CD4-positive, alpha-beta memory T cell (primary cell): Measurements from ENCODE around the gene MUSTN1. TPM values are rescaled to one million over a fixed set of nuclear protein-coding genes. Genes with fewer than 3 reads are reported as not detected.

Experiments used
- CTCF ChIA-PET: fragments of 350-600 bp; sonication (Branson Sonifier 250); formaldehyde crosslinking; loops from one replicate; lab custom pipeline; 2021; ENCODE audit warnings: inconsistent platforms; ENCODE audit not compliant: partially characterized antibody; lab: Charles Lee
- POLR2A ChIA-PET: fragments of 350-600 bp; sonication (Branson Sonifier 250); formaldehyde crosslinking; loops from one replicate; lab custom pipeline; 2021; ENCODE audit not compliant: partially characterized antibody; lab: Charles Lee
- DNase-seq, 5 donors: peaks; one replicate each; pipeline versions ENCODE4 v3.0.0 to v3.0.0-alpha.2; 2020 to 2022; ENCODE audit warnings: mixed read lengths in 1 of 5
- H3K27ac ChIP-seq: one replicate; pipeline ENCODE4 v1.7.0; 2013; ENCODE audit warnings: low read depth, low read length
- H3K27me3 ChIP-seq: 2 replicates; pipeline ENCODE4 v1.7.0; 2013; ENCODE audit warnings: mild to moderate bottlenecking, low read length, moderate library complexity; ENCODE audit not compliant: insufficient read depth
- H3K36me3 ChIP-seq: 2 replicates; pipeline ENCODE4 v1.7.0; 2013; ENCODE audit warnings: mild to moderate bottlenecking, low read length, moderate library complexity; ENCODE audit not compliant: insufficient read depth
- H3K4me1 ChIP-seq: 2 replicates; pipeline ENCODE4 v1.7.0; 2013; ENCODE audit warnings: mild to moderate bottlenecking, low read length, moderate library complexity; ENCODE audit not compliant: insufficient read depth
- H3K4me3 ChIP-seq, 2 donors: one replicate each; pipeline ENCODE4 v1.7.0; 2013; ENCODE audit warnings: low read length in 2 of 2, mild to moderate bottlenecking in 1 of 2
- H3K9me3 ChIP-seq, 2 donors: one replicate each; pipeline ENCODE4 v1.7.0; 2013; ENCODE audit warnings: low read length in 2 of 2, control low read depth in 1 of 2; ENCODE audit not compliant: control insufficient read depth in 1 of 2
- H3K27ac Mint-ChIP-seq, 7 donors: one replicate each; pipeline ENCODE4 v1.8.0; 2020 to 2021; ENCODE audit warnings: mixed read lengths in 7 of 7, mild to moderate bottlenecking in 6 of 7, inconsistent platforms in 3 of 7, moderate library complexity in 3 of 7
- H3K27me3 Mint-ChIP-seq, 2 donors: one replicate each; pipeline ENCODE4 v1.8.0; 2020 to 2021; ENCODE audit warnings: mixed read lengths in 2 of 2
- H3K36me3 Mint-ChIP-seq, 2 donors: one replicate each; pipeline ENCODE4 v1.8.0; 2020 to 2021; ENCODE audit warnings: mixed read lengths in 2 of 2, inconsistent platforms in 1 of 2, mild to moderate bottlenecking in 1 of 2
- H3K4me1 Mint-ChIP-seq, 4 donors: one replicate each; pipeline ENCODE4 v1.8.0; 2020 to 2021; ENCODE audit warnings: mixed read lengths in 4 of 4, mild to moderate bottlenecking in 1 of 4
- H3K4me3 Mint-ChIP-seq, 8 donors: one replicate each; pipeline ENCODE4 v1.8.0; 2020 to 2021; ENCODE audit warnings: mixed read lengths in 8 of 8, mild to moderate bottlenecking in 7 of 8, moderate library complexity in 6 of 8, inconsistent platforms in 3 of 8
- H3K9me3 Mint-ChIP-seq, 8 donors: one replicate each; pipeline ENCODE4 v1.8.0; 2020 to 2021; ENCODE audit warnings: mixed read lengths in 8 of 8, mild to moderate bottlenecking in 5 of 8, inconsistent platforms in 3 of 8, moderate library complexity in 1 of 8
- intact Hi-C: fragments of 100-400 bp; cut with micrococcal nuclease; formaldehyde crosslinking; loops from one replicate; pipeline ENCODE4 v1.15.1; 2023
- polyA plus RNA-seq, 2 donors: library from polyadenylated mRNA; unstranded; fragments of 300-500 nt; fragmentation: Illumina TruSeq; gene quantifications; one replicate each; pipeline ENCODE4 v1.2.3, GENCODE V29; 2021
- total RNA-seq, 2 experiments: library from RNA; stranded (reverse); gene quantifications; one replicate each; pipeline ENCODE4 v1.2.3, GENCODE V29; 2021

Gene MUSTN1
- total and polyA plus RNA-seq, 4 experiments from 2014 or later, result 1.6 to 3.3 TPM; not detected in 2

GRCh38 chr3:52829482-52829881 lies 5.3 kb downstream of the MUSTN1 start:
- Mint-ChIP-seq H3K4me3 (no peak overlapping the region), H3K36me3 (peaks cover 5 to 7% of the 10 kb centered on the region in 2 donors), H3K27me3 (no peaks in the 10 kb centered on the region), H3K9me3 (no peaks in the 10 kb centered on the region), H3K27ac (no peak overlapping the region), H3K4me1 (peaks cover 0 to 1% (median 0%) of the 10 kb centered on the region in 4 donors)
- Histone ChIP-seq H3K27me3 (no peaks in the 10 kb centered on the region), H3K4me3 (no peak overlapping the region), H3K4me1 (no peaks in the 10 kb centered on the region), H3K27ac (no peak overlapping the region), H3K36me3 (no peaks in the 10 kb centered on the region), H3K9me3 (no peaks in the 10 kb centered on the region)
- no peak for DNase-seq
- intact Hi-C loops, result no loop called here
- CTCF ChIA-PET, result interaction anchor here (1.2 kb wide), 1 partner anchor 8 kb away, joined by 3 read pairs; no protein-coding TSS in a partner anchor
- POLR2A ChIA-PET, result no interaction called here

GRCh38 chr3:52827866-52828376 lies 6.9 kb downstream of the MUSTN1 start:
- CTCF ChIA-PET, result interaction anchor here (1.2 kb wide), 1 partner anchor 10 kb away, joined by 3 read pairs; no protein-coding TSS in a partner anchor
- no peaks in the 10 kb centered on the region for H3K4me1 ChIP-seq
- Mint-ChIP-seq H3K4me1 (no peaks in the 10 kb centered on the region), H3K4me3 (no peak overlapping the region), H3K27ac (no peak overlapping the region), H3K9me3 (no peaks in the 10 kb centered on the region), H3K27me3 (no peaks in the 10 kb centered on the region), H3K36me3 (peaks cover 0 to 8% of the 10 kb centered on the region in 2 donors)
- no peaks in the 10 kb centered on the region for H3K9me3 ChIP-seq
- H3K27me3 ChIP-seq, result no peaks in the 10 kb centered on the region
- no peaks in the 10 kb centered on the region for H3K36me3 ChIP-seq
- POLR2A ChIA-PET, result no interaction called here
- H3K4me3 ChIP-seq, result no peak overlapping the region
- intact Hi-C loops, result no loop called here
- no peak overlapping the region for H3K27ac ChIP-seq
- DNase-seq, result no peak

GRCh38 chr3:52827441-52827840 lies 7.4 kb downstream of the MUSTN1 start:
- ChIA-PET CTCF (no interaction called here), POLR2A (no interaction called here)
- H3K4me3 ChIP-seq, result no peak overlapping the region
- no peak for DNase-seq
- no peaks in the 10 kb centered on the region for H3K27me3 ChIP-seq
- H3K9me3 Mint-ChIP-seq, result no peaks in the 10 kb centered on the region
- H3K27me3 Mint-ChIP-seq, result no peaks in the 10 kb centered on the region
- H3K36me3 ChIP-seq, result no peaks in the 10 kb centered on the region
- intact Hi-C loops, result no loop called here
- H3K36me3 Mint-ChIP-seq, result peaks cover 0 to 8% of the 10 kb centered on the region in 2 donors
- no peak overlapping the region for H3K4me3 Mint-ChIP-seq
- H3K9me3 ChIP-seq, result no peaks in the 10 kb centered on the region
- no peaks in the 10 kb centered on the region for H3K4me1 Mint-ChIP-seq
- no peak overlapping the region for H3K27ac ChIP-seq
- no peaks in the 10 kb centered on the region for H3K4me1 ChIP-seq
- no peak overlapping the region for H3K27ac Mint-ChIP-seq

- Mint-ChIP-seq H3K9me3 (no peaks in the 10 kb centered on the region), H3K27me3 (no peaks in the 10 kb centered on the region), H3K36me3 (peaks cover 0 to 4% of the 10 kb centered on the region in 2 donors), H3K4me1 (no peaks in the 10 kb centered on the region), H3K4me3 (no peak overlapping the region), H3K27ac (no peak overlapping the region)
- Histone ChIP-seq H3K27me3 (no peaks in the 10 kb centered on the region), H3K36me3 (no peaks in the 10 kb centered on the region), H3K27ac (no peak overlapping the region), H3K9me3 (no peaks in the 10 kb centered on the region), H3K4me1 (no peaks in the 10 kb centered on the region), H3K4me3 (no peak overlapping the region)
- no peak for DNase-seq
- intact Hi-C loops, result no loop called here
- POLR2A ChIA-PET, result no interaction called here
- CTCF ChIA-PET, result no interaction called here
Observed at GRCh38 chr3:52824037-52824436, 10.8 kb downstream of the MUSTN1 start.

GRCh38 chr3:52822363-52822762 lies 12.5 kb downstream of the MUSTN1 start:
- no peak for DNase-seq
- H3K9me3 ChIP-seq, result no peaks in the 10 kb centered on the region
- H3K36me3 Mint-ChIP-seq, result peaks cover 0 to 4% of the 10 kb centered on the region in 2 donors
- H3K4me1 Mint-ChIP-seq, result no peaks in the 10 kb centered on the region
- H3K9me3 Mint-ChIP-seq, result no peaks in the 10 kb centered on the region
- H3K4me3 Mint-ChIP-seq, result no peak overlapping the region
- H3K27ac Mint-ChIP-seq, result no peak overlapping the region
- POLR2A ChIA-PET, result no interaction called here
- intact Hi-C loops, result no loop called here
- no peaks in the 10 kb centered on the region for H3K4me1 ChIP-seq
- H3K27me3 Mint-ChIP-seq, result no peaks in the 10 kb centered on the region
- H3K27ac ChIP-seq, result no peak overlapping the region
- no peaks in the 10 kb centered on the region for H3K36me3 ChIP-seq
- CTCF ChIA-PET, result no interaction called here
- no peaks in the 10 kb centered on the region for H3K27me3 ChIP-seq
- no peak overlapping the region for H3K4me3 ChIP-seq

GRCh38 chr3:52820736-52821135 lies 14.1 kb downstream of the MUSTN1 start:
- Mint-ChIP-seq H3K4me3 (no peak overlapping the region), H3K27me3 (no peaks in the 10 kb centered on the region), H3K9me3 (no peaks in the 10 kb centered on the region), H3K36me3 (peaks cover 0 to 4% of the 10 kb centered on the region in 2 donors), H3K4me1 (no peaks in the 10 kb centered on the region), H3K27ac (peak overlapping the region in 1 of 7 donors; percentile 50)
- H3K9me3 ChIP-seq, result no peaks in the 10 kb centered on the region
- ChIA-PET CTCF (interaction anchor here (1.1 to 1.3 kb wide), 2 partner anchors 11 to 393 kb away, joined by 3 read pairs; no protein-coding TSS in a partner anchor), POLR2A (no interaction called here)
- no peaks in the 10 kb centered on the region for H3K36me3 ChIP-seq
- no peaks in the 10 kb centered on the region for H3K27me3 ChIP-seq
- intact Hi-C loops, result no loop called here
- no peaks in the 10 kb centered on the region for H3K4me1 ChIP-seq
- DNase-seq, result peak in 1 of 5 donors; percentile 12
- no peak overlapping the region for H3K4me3 ChIP-seq
- H3K27ac ChIP-seq, result no peak overlapping the region

GRCh38 chr3:52819936-52820335 lies 14.9 kb downstream of the MUSTN1 start:
- intact Hi-C loops, result no loop called here
- Histone ChIP-seq H3K4me3 (no peak overlapping the region), H3K9me3 (no peaks in the 10 kb centered on the region), H3K36me3 (no peaks in the 10 kb centered on the region), H3K27ac (no peak overlapping the region), H3K27me3 (no peaks in the 10 kb centered on the region), H3K4me1 (no peaks in the 10 kb centered on the region)
- Mint-ChIP-seq H3K27ac (peak overlapping the region in 1 of 7 donors; percentile 76), H3K9me3 (no peaks in the 10 kb centered on the region), H3K36me3 (peaks cover 0 to 3% of the 10 kb centered on the region in 2 donors), H3K27me3 (no peaks in the 10 kb centered on the region), H3K4me3 (no peak overlapping the region), H3K4me1 (no peaks in the 10 kb centered on the region)
- no peak for DNase-seq
- ChIA-PET CTCF (interaction anchor here (1.1 kb wide), 1 partner anchor 10 kb away, joined by 3 read pairs; no protein-coding TSS in a partner anchor), POLR2A (no interaction called here)
